A549 (cell line): ENCODE data around the gene GPATCH4.

Experiments
- CHD4 ChIP-seq: fragments of 200-600 bp; sonication (generic); IDR thresholded peaks from 2 replicates; pipeline ENCODE4 v1.6.1; 2016; ENCODE audit warnings: antibody characterized with exemption, mild to moderate bottlenecking, borderline replicate concordance
- POLR2A ChIP-seq: IDR thresholded peaks from 2 replicates; pipeline ENCODE4 v1.6.1; 2012; ENCODE audit warnings: mild to moderate bottlenecking, low read length
- ZNF302 ChIP-seq: fragments of 250-450 bp; sonication (Bioruptor Pico); IDR thresholded peaks from 2 replicates; pipeline ENCODE4 v1.9.0; 2021; ENCODE audit warnings: inconsistent platforms, mild to moderate bottlenecking, moderate library complexity
- TF ChIP-seq, protein P1 (sequence below): fragments of >200 bp; sonication (Bioruptor Twin); formaldehyde crosslinking; IDR thresholded peaks from 3 replicates; pipeline ENCODE4 v1.5.1; 2016
- TF ChIP-seq, protein P2 (sequence below): IDR thresholded peaks from 2 replicates; pipeline ENCODE4 v1.6.1; 2012

DNA sequence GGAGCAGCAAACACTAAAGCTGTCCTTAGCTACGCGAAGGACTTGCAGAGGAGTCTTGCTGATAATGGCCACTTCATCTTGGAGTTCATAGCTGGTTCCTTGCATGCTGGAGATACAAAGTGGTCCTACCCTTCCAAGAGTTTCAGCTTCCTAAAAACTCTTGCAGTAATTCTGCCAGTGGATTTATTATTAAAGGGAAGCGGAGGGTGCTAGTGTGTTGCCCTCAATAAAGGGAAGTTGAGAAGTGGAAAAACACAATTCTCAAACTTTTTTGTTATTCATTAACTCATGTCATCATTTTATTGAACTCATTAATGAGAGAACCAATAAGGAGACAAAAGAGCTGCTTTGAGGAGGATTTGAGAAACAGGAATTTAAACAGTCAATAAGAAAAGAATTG is 11.4 kb upstream of the GPATCH4 start:
- TF ChIP-seq, protein P1, sequence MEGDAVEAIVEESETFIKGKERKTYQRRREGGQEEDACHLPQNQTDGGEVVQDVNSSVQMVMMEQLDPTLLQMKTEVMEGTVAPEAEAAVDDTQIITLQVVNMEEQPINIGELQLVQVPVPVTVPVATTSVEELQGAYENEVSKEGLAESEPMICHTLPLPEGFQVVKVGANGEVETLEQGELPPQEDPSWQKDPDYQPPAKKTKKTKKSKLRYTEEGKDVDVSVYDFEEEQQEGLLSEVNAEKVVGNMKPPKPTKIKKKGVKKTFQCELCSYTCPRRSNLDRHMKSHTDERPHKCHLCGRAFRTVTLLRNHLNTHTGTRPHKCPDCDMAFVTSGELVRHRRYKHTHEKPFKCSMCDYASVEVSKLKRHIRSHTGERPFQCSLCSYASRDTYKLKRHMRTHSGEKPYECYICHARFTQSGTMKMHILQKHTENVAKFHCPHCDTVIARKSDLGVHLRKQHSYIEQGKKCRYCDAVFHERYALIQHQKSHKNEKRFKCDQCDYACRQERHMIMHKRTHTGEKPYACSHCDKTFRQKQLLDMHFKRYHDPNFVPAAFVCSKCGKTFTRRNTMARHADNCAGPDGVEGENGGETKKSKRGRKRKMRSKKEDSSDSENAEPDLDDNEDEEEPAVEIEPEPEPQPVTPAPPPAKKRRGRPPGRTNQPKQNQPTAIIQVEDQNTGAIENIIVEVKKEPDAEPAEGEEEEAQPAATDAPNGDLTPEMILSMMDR = no peak
- TF ChIP-seq POLR2A (no peak), CHD4 (no peak), ZNF302 (CRISPR knock-in tag) (no peak)
- TF ChIP-seq, protein P2, sequence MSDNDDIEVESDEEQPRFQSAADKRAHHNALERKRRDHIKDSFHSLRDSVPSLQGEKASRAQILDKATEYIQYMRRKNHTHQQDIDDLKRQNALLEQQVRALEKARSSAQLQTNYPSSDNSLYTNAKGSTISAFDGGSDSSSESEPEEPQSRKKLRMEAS = no peak
